Hepatocyte (in vitro differentiated cells): ENCODE results near the gene KRI1. TPM values are rescaled to one million over a fixed set of nuclear protein-coding genes. Genes with fewer than 3 reads are reported as not detected.

Source experiments
- DNase-seq: peaks from one replicate; pipeline ENCODE4 v3.0.0-alpha.2; 2016; ENCODE audit warnings: low spot score
- H2AFZ ChIP-seq: fragments of 200-600 bp; sonication (generic); 2 replicates; pipeline ENCODE4 v1.6.0; 2016; ENCODE audit warnings: antibody characterized with exemption, mild to moderate bottlenecking
- H3K27ac ChIP-seq: fragments of 200-600 bp; sonication (generic); 2 replicates; pipeline ENCODE4 v1.5.1; 2016; ENCODE audit warnings: mild to moderate bottlenecking
- H3K27me3 ChIP-seq: fragments of 200-600 bp; sonication (generic); 2 replicates; pipeline ENCODE4 v1.6.1; 2016
- H3K36me3 ChIP-seq: fragments of 200-600 bp; sonication (generic); replicated peaks from 2 replicates; pipeline ENCODE4 v1.5.1; 2016; ENCODE audit warnings: low read depth; ENCODE audit not compliant: insufficient read depth
- H3K4me1 ChIP-seq: fragments of 200-600 bp; sonication (generic); 2 replicates; pipeline ENCODE4 v1.5.1; 2016; ENCODE audit warnings: mild to moderate bottlenecking, moderate library complexity; ENCODE audit not compliant: insufficient read depth
- H3K4me2 ChIP-seq: fragments of 200-600 bp; sonication (generic); 2 replicates; pipeline ENCODE4 v1.6.0; 2016
- H3K4me3 ChIP-seq: fragments of 200-600 bp; sonication (generic); 2 replicates; pipeline ENCODE4 v1.5.1; 2016; ENCODE audit warnings: mild to moderate bottlenecking
- H3K79me2 ChIP-seq: fragments of 200-600 bp; sonication (generic); 2 replicates; pipeline ENCODE4 v1.6.0; 2017; ENCODE audit warnings: mild to moderate bottlenecking
- H3K9me2 ChIP-seq: fragments of 200-600 bp; sonication (generic); replicated peaks from 2 replicates; pipeline ENCODE4 v1.6.0; 2017; ENCODE audit warnings: mild to moderate bottlenecking; ENCODE audit not compliant: insufficient read depth
- H3K9me3 ChIP-seq: fragments of 200-600 bp; sonication (generic); 2 replicates; pipeline ENCODE4 v1.5.1; 2016; ENCODE audit warnings: low read depth, mild to moderate bottlenecking
- H4K20me1 ChIP-seq: fragments of 200-600 bp; sonication (generic); 2 replicates; pipeline ENCODE4 v1.6.0; 2016; ENCODE audit warnings: mild to moderate bottlenecking; ENCODE audit not compliant: insufficient read depth, poor library complexity, severe bottlenecking
- EZH2 ChIP-seq: fragments of 200-600 bp; sonication (generic); IDR thresholded peaks from 2 replicates; pipeline ENCODE4 v1.6.1; 2016; ENCODE audit warnings: antibody characterized with exemption, mild to moderate bottlenecking, borderline replicate concordance
- EZH2phosphoT487 ChIP-seq: fragments of 200-600 bp; sonication (generic); IDR thresholded peaks from one replicate; pipeline ENCODE4 v1.6.1; 2018; ENCODE audit warnings: antibody characterized with exemption, mild to moderate bottlenecking, low read depth, moderate library complexity; ENCODE audit not compliant: unreplicated experiment, severe bottlenecking
- WGBS: methylation state at CpG from one replicate; pipeline ENCODE4 v1.1.6; 2016; ENCODE audit warnings: low lambda C conversion rate; ENCODE audit errors: missing lambda C conversion rate; 5-methylcytosine and 5-hydroxymethylcytosine counted together
- polyA plus RNA-seq: library from polyadenylated mRNA; unstranded; fragments of >200 nt; fragmentation: Nextera tagmentation; extraction: Ambion mirVana; gene quantifications from 2 replicates; pipeline ENCODE4 v1.2.1, GENCODE V29; 2016
- total RNA-seq: library from RNA; depleted of rRNA; stranded (reverse); fragments of >200 nt; gene quantifications from 2 replicates; pipeline ENCODE4 v1.2.3, GENCODE V29; 2014
- TF ChIP-seq, protein P1 (sequence below): fragments of 200-600 bp; sonication (generic); IDR thresholded peaks from 2 replicates; pipeline ENCODE4 v1.5.1; 2016; ENCODE audit warnings: antibody characterized with exemption, mild to moderate bottlenecking; ENCODE audit not compliant: poor library complexity

KRI1 gene
- total and polyA plus RNA-seq, 2 experiments from 2014 or later: 7.8 to 18.3 TPM

DNA sequence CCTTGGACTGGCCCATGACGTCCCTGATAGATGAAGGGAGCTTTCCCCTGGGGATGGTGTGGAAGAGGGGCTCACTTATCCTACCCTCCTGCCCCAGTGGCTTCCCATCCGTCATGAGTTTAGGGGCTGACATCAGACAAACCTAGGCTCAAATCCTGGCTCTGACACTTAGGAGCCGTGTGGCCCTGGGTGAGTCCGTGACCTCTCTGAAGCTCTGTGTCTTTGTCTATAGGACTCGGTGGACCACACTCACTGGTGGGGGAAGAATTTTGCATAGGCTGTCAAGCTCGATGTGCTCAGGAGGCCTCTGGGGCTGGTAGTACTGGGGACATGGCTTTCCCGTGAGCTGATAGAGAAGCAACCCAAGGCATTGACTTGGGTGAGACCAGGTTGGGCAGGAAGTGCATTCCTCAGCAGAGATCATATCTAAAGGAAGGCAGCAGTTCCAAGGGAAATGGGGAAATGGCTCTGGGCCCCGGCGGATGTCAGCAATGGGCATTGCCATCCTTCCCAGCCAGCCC, 38.7 kb upstream of the KRI1 start:
- Histone ChIP-seq H3K79me2 (peaks cover 17% of the 10 kb centered on the region), H3K27ac (peak overlapping the region; percentile 79), H3K27me3 (no peaks in the 10 kb centered on the region), H4K20me1 (no peaks in the 10 kb centered on the region), H3K36me3 (no peaks in the 10 kb centered on the region), H3K4me3 (no peak overlapping the region), H2AFZ (no peak overlapping the region), H3K9me2 (no peaks in the 10 kb centered on the region), H3K4me2 (peak overlapping the region; percentile 95), H3K4me1 (peaks cover 8% of the 10 kb centered on the region), H3K9me3 (no peaks in the 10 kb centered on the region)
- DNase-seq: no peak
- TF ChIP-seq EZH2 (no peak), EZH2phosphoT487 (no peak)
- TF ChIP-seq, protein P1, sequence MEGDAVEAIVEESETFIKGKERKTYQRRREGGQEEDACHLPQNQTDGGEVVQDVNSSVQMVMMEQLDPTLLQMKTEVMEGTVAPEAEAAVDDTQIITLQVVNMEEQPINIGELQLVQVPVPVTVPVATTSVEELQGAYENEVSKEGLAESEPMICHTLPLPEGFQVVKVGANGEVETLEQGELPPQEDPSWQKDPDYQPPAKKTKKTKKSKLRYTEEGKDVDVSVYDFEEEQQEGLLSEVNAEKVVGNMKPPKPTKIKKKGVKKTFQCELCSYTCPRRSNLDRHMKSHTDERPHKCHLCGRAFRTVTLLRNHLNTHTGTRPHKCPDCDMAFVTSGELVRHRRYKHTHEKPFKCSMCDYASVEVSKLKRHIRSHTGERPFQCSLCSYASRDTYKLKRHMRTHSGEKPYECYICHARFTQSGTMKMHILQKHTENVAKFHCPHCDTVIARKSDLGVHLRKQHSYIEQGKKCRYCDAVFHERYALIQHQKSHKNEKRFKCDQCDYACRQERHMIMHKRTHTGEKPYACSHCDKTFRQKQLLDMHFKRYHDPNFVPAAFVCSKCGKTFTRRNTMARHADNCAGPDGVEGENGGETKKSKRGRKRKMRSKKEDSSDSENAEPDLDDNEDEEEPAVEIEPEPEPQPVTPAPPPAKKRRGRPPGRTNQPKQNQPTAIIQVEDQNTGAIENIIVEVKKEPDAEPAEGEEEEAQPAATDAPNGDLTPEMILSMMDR: no peak
- 67% methylated on average over 9 of the region's 9 CpGs for WGBS

DNA sequence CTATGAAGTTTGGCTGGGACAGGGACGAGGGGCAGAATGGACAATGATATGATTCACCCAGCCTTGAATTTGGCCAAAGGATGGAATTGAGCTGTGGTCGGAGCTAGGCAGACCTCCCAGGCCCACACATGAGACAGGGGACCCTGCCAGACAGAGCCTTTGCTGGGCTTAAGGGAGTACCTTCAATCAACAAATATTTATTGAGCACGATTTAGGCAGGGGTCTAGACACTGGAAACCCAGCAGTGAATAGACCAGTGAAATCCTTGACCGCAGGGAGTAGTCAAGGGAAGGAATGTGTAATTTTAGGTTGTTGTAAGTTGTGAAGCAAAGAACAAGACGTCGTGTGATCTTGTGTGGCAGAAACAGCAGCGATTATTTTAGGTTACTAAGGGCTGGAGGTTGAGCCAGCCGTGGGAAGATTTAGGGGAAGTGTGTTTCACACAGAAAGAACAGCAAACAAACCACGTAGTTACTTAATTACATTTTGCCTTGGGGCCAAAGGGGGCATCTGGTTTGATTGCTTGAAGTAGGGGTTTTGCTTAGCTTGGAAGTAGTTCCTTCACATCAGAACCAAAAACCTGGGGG, 38.2 kb upstream of the KRI1 start:
- TF ChIP-seq EZH2phosphoT487 (no peak), EZH2 (no peak)
- TF ChIP-seq, protein P1: no peak
- Histone ChIP-seq H3K4me3 (no peak overlapping the region), H3K36me3 (no peaks in the 10 kb centered on the region), H3K9me3 (no peaks in the 10 kb centered on the region), H2AFZ (no peak overlapping the region), H3K4me2 (peak overlapping the region; percentile 95), H3K79me2 (peaks cover 17% of the 10 kb centered on the region), H4K20me1 (no peaks in the 10 kb centered on the region), H3K9me2 (no peaks in the 10 kb centered on the region), H3K27ac (peak overlapping the region; percentile 79), H3K27me3 (no peaks in the 10 kb centered on the region), H3K4me1 (peaks cover 8% of the 10 kb centered on the region)
- 39% methylated on average over 9 of the region's 9 CpGs for WGBS
- no peak for DNase-seq

DNA sequence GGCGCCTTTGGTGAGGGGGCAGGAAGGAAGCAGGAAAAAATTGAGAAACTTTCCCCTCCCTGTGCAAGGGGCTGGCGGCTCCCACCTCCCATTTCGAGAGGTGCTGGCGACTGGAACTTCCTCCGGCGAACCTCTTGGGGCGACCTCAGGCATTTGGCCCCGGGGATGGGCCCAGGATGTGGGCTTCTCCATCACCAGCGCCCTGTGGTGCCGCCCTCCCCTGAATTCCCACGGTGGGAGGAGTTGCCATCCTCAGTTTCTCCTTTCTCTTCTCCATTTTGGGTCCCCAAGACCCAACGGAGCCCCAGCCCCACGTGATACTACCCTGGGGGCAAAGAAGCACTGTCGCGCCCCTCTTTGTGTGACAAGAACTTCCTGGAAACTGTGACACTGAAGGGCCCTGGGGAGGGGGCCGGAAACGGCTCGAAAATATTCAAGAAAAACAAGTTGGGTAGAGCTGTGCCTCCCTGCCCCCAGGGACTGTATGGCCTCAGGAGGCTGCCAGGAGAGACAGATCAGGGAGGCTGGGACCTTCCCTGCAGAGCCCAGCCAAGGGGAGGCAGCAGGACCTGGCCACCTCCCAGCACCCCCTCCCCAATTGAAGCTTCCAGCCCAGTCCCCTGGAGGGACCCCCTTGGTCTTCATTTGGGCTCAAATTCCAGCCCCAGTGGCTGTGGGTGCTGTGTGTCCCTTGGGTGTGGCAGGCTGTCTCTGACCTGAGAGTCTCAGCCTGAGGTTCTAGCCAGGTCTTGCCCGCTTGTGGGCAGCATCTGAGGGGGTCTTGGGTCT, 37.5 kb upstream of the KRI1 start:
- no peaks in the 10 kb centered on the region for H3K36me3 ChIP-seq
- no peaks in the 10 kb centered on the region for H3K9me3 ChIP-seq
- peak overlapping the region; percentile 95 for H3K4me2 ChIP-seq
- H2AFZ ChIP-seq: peak overlapping the region; percentile 95
- H3K27ac ChIP-seq: peak overlapping the region; percentile 79
- H3K9me2 ChIP-seq: no peaks in the 10 kb centered on the region
- H3K27me3 ChIP-seq: no peaks in the 10 kb centered on the region
- 25% methylated on average over 18 of the region's 19 CpGs for WGBS
- TF ChIP-seq EZH2phosphoT487: no peak
- TF ChIP-seq EZH2: no peak
- TF ChIP-seq, protein P1: no peak
- peaks cover 8% of the 10 kb centered on the region for H3K4me1 ChIP-seq
- peak overlapping the region; percentile 84 for H3K4me3 ChIP-seq
- H3K79me2 ChIP-seq: peaks cover 17% of the 10 kb centered on the region
- H4K20me1 ChIP-seq: no peaks in the 10 kb centered on the region
- DNase-seq: peak; percentile 29
